ENCODE results near the gene FOXJ3. TPM values are rescaled to one million over a fixed set of nuclear protein-coding genes. Genes with fewer than 3 reads are reported as not detected.

FOXJ3 gene
- total and polyA plus RNA-seq, 2 of the 13 experiments (the other 11 are each of a cell fraction or from before 2014, with no cell fraction given): 16.6 to 48.5 TPM

- TF ChIP-seq RERE (CRISPR knock-in tag; IDR thresholded peaks at IDR 0.05; ENCODE audit: low read depth): peak; percentile 38; the same call in 1 of the 2 replicates
- TF ChIP-seq ZKSCAN1 (IDR thresholded peaks at IDR 0.05; ENCODE audit: low read length): no peak
- peak; percentile 88 for TF ChIP-seq TEAD3 (CRISPR knock-in tag; optimal IDR thresholded peaks at IDR 0.05; ENCODE audit: borderline replicate concordance)
- no peak for TF ChIP-seq ZMAT5 (CRISPR knock-in tag; IDR thresholded peaks at IDR 0.05; ENCODE audit: borderline replicate concordance, low read depth)
- TF ChIP-seq ZNF543 (CRISPR knock-in tag; IDR thresholded peaks at IDR 0.05): no peak
- no peak for TF ChIP-seq CHD2 (IDR thresholded peaks at IDR 0.05; ENCODE audit: low read depth, low read length)
- peak; percentile 35; the same call in 1 of the 2 replicates for TF ChIP-seq ZNF788 (CRISPR knock-in tag; IDR thresholded peaks at IDR 0.05; ENCODE audit: borderline replicate concordance)
- no peak for TF ChIP-seq SNAPC4 (CRISPR knock-in tag; IDR thresholded peaks at IDR 0.05)
- TF ChIP-seq ZNF775 (CRISPR knock-in tag; IDR thresholded peaks at IDR 0.05; ENCODE audit: borderline replicate concordance): no peak
- no peak for TF ChIP-seq IKZF1 (IDR thresholded peaks at IDR 0.05)
- no peak for TF ChIP-seq MTF2 (CRISPR knock-in tag; IDR thresholded peaks at IDR 0.05; ENCODE audit: borderline replicate concordance)
- no peak for TF ChIP-seq DNMT1 (CRISPR knock-in tag; IDR thresholded peaks at IDR 0.05)
- TF ChIP-seq JDP2 (CRISPR knock-in tag; IDR thresholded peaks at IDR 0.05; ENCODE audit: borderline replicate concordance): no peak
- TF ChIP-seq TIGD3 (CRISPR knock-in tag; IDR thresholded peaks at IDR 0.05; ENCODE audit: borderline replicate concordance): no peak
- TF ChIP-seq ZNF839 (CRISPR knock-in tag; IDR thresholded peaks at IDR 0.05; ENCODE audit: borderline replicate concordance): no peak
- no peak for TF ChIP-seq FOXA1 (IDR thresholded peaks at IDR 0.05)
- peak; percentile 93 for TF ChIP-seq FOXA1 (CRISPR knock-in tag; IDR thresholded peaks at IDR 0.05)
- TF ChIP-seq FOSL1 (CRISPR knock-in tag; IDR thresholded peaks at IDR 0.05; ENCODE audit: borderline replicate concordance): no peak
- no peak for TF ChIP-seq ZNF34 (CRISPR knock-in tag; IDR thresholded peaks at IDR 0.05; ENCODE audit: borderline replicate concordance)
Measured at GRCh38 chr1:42214447-42214871, 120.6 kb downstream of the FOXJ3 start (continued).
